ENCODE data around the gene CAMK2D.

- TF ChIP-seq CTCF (conservative IDR thresholded peaks at IDR 0.05; ENCODE audit: low read depth, low read length) (no peak), EZH2phosphoT487 (IDR thresholded peaks at IDR 0.05; ENCODE audit: borderline replicate concordance, low read length) (no peak)
Measured at GRCh38 chr4:113745711-113746110, 15.8 kb downstream of the CAMK2D start.
